ENCODE measurements around the gene ZBTB11. TPM values are rescaled to one million over a fixed set of nuclear protein-coding genes. Genes with fewer than 3 reads are reported as not detected.
A peak's percentile ranks its signal among the peaks of the same experiment; 100 is the strongest.
"Not testable (repeated sequence)": the region's sequence is repeated elsewhere in the genome, so short reads cannot be mapped to it uniquely, and the experiment has no call there.

ZBTB11 gene
- polyA plus RNA-seq, 3 donors: 19.3 to 23.9 (median 22.6) TPM

DNA sequence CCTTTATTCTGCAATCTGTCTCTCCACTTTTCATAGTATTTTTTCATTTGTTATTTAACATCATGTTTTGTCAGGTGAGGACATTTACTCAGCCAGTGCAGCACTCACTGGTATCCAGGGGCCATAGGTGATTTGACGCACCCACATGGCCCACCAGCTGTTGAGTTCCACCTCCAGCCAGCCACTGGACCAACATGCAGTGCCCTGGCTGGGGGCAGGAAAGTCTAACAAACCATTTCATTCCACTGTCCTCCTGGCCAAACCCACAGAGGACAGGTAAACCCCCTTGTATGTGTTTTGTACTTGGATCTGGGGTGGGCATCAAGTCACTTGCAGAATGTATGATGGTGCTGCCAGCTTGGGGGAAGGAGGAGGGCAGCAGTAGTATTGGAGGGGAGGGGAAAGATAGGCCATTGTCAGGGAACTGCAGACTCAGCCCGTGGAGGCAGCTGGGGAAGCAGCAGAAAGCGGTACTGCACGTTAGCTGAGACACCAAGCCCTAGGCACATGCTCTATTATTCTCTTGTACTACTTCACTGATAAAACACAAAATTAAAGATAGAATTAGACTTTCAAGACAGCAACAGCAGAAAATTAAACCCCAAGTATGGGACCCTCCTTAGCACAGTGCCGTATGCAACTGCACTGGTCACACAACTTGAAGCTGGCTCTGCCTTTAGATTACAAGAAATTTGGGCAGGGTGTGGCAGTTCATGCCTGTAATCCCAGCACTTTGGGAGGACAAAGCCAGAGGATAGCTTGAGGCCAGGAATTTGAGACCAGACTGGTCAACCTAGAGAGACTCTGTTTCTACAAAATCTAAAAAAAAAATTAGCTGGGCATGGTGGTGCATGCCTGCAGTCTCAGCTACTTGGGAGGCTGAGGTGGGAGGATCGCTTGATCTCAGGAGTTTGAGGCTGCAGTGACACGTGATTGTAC is 25.0 kb upstream of the ZBTB11 start:
- no peak for DNase-seq

- peak; percentile 69 for DNase-seq
These were observed 18.9 kb upstream of the ZBTB11 start for GRCh38 chr3:101695779-101696372.

- not testable (repeated sequence) for DNase-seq
These were observed 17.9 kb upstream of the ZBTB11 start for GRCh38 chr3:101694836-101695235.

GRCh38 chr3:101693540-101693939 is 16.6 kb upstream of the ZBTB11 start:
- not testable (repeated sequence) for DNase-seq

DNA sequence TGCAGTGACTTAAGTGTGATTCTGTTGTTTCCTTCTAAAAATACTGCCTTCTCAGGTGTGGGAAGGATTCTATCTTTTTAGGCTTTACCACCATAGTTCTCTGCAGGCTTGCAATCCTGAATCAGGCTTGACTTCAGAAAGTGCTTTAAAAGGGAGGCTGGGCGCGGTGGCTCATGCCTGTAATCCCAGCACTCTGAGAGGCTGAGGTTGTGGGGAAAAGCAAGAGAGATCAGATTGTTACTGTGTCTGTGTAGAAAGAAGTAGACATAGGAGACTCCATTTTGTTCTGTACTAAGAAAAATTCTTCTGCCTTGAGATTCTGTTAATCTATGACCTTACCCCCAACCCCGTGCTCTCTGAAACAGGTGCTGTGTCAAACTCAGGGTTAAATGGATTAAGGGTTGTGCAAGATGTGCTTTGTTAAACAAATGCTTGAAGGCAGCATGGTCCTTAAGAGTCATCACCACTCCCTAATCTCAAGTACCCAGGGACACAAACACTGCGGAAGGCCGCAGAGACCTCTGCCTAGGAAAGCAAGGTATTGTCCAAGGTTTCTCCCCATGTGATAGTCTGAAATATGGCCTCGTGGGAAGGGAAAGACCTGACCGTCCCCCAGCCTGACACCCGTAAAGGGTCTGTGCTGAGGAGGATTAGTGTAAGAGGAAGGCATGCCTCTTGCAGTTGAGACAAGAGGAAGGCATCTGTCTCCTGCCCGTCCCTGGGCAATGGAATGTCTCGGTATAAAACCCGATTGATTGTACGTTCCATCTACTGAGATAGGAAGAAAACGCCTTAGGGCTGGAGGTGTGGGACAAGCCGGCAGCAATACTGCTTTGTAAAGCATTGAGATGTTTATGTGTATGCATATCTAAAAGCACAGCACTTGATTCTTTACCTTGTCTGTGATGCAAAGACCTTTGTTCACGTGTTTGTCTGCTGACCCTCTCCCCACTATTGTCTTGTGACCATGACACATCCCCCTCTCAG is 15.0 kb upstream of the ZBTB11 start:
- not testable (repeated sequence) for DNase-seq

DNA sequence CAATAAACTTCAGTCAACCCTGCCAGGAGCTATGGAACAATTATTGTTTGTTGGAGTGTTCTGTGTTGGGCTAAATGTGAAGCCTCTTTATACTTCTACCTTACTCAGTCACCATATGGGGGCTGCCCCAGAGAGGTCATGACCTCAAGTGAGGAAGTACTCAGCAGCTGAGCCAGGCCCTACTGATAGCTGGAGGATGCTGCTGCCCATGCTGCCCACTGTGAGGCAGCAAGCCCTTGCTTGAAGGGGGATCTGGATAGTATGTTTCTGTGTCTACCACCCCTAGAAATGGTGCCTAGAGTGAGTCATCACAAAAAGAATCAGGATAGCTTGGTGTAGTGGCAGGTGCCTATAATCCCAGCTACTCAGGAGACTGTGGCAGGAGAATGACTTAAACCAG is 14.0 kb upstream of the ZBTB11 start:
- DNase-seq: no peak

DNA sequence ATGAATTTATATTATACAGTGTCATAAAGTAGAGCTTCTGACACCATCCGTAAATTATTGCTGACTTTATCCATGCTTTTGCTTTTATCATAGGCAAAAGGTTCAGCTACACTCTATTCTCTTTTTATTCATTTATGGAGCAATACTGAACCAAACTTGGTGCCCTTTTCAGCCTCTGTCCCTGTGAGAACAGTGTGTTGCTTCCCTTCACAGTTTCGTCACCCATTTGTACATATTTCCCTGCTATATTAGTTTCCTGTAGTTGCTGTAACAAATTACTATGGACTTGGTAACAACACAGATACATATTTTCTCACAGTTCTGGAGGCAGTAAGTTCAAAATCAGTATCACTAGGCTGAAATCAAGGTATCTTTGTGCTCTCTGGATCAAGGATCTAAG is 12.4 kb upstream of the ZBTB11 start:
- DNase-seq: no peak

DNA sequence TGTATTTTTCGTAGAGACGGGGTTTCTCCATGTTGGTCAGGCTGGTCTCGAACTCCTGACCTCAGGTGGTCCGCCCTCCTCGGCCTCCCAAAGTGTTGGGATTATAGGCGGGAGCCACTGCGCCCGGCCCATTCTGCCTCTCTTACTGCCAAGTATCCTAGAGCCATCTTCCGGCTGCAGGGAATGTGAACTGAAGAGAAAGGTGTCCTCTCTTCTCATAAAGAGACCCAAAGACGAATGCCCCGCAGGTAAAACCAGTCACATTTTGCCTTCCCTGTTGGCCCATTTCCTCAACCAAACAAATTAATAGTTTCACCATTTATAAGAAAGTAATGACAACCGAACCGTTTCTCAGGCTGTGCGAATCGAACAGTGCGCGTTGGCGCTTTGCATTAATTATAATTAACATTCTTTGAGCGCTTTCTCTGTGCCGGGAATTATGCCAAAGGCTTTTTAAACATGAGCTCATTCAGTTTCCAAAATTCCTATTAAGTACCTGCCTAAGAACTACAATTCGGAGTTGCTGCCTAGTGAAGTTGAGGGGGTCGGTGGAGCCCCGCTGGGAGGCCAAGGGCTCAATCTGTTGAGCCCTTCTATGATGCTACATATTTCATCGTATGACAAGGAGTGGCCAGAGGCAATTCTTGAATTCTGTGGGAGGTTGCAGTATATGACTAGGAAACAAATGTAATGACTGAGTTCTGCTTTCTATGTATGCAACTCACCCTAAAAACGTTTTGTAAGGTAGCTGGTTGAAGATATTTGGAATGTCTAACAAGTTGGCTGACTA is 10.4 kb upstream of the ZBTB11 start:
- DNase-seq: no peak

DNA sequence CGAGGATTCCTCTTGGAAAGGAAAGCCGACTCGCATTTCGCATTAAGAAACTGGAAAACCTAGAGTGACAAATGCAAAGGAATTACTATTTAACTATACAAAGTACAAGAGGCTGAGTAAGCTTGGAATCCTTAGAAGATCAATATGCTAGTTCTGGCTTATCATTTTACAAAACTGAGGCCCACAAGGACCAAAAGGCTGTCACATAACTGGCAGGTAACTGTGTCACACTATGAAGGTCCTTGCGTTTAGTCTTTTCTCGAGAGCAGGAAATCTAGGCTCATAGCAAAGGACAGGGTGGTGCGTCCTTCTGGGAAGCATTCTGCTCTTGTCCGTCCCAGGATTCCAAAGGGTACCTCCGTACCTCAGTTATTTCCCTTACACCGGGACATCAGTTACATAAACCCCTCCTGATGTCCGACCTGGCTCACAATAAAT is 9.0 kb upstream of the ZBTB11 start:
- DNase-seq: no peak

DNA sequence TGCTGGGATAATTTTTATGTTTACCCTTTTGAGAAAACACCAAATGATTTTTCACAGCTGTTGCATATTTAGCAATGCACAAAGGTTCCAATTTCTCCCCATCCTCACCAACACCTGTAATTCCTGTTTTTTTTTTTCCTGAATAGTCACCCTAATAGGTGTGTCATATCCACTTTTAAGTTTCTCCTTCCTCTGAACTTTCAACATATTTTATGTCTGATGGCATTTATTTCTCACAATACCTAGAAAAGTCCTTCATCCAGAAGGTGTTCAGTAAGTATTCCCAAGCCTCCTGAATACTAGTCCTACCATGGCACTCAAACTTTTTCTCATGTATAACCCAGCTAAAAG is 8.1 kb upstream of the ZBTB11 start:
- no peak for DNase-seq

GRCh38 chr3:101680466-101680865 is 3.5 kb upstream of the ZBTB11 start:
- no peak for DNase-seq

- not testable (repeated sequence) for DNase-seq
These were observed 1.9 kb upstream of the ZBTB11 start for GRCh38 chr3:101678837-101679236.

DNA sequence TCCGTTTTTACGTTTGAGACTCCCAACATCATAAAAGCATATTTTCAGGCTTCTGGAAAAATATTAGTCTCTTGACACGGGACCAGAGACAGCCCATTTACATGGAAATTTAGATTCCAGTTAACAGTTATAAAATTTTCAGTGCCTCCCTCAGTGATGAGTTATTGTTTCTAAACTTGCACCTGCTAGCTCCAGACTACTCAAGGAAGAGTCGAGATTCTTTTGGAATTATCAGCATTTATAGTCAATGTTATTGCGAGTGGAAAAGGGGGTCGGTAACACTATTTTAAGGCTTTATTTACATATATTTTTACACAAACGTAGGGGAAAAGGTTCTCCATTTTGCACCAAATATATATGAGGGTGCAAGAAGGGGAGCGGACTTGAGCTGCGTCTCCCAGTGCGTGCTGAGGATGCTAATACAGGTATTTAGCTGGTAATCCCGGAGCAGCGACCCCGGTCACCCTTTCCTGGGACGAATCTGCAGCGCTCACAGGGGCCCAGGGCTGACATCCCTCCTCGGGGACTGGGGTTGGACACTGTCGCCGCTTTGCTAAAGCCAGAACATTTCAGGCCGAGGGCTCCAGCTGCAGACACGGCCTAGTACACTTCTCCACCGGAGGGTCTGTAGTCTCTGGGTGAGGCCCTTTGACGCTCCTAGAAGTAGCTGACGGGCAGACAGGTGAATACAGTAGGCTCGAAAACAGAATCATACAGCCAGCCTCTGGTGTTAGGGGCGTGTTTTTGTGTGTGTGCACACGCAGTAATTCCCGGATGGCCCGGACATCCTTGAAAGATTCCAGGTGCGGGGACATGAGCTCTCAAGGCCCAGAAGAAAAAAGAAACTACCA is 729 bp upstream of the ZBTB11 start:
- no peak for DNase-seq

- DNase-seq: peak; percentile 96
These were observed 642 bp downstream of the ZBTB11 start for GRCh38 chr3:101676216-101676764.

DNA sequence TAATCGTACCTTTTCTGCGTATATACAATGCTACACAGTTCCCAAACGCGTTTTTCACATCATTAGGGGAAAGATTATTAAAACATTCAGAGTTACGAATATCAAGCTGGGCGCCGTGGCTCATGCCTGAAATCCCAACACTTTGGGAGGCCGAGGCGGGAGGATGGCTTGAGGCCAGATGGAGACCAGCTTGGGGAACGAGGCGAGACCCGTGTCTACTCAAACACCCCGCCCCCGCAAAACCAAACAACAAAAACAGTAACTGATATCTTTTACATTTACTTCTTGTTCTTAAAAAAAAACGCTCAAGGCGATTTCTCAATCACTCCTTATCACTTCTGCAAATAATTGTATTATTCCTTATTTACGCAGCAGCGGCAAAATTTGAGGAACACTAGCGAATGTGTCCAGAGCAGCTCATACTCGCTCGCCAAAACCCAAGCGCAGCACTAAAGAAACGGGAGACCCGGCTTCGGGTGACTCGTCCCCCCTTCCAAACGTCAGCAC is 1.2 kb downstream of the ZBTB11 start:
- DNase-seq: no peak

- no peak for DNase-seq
These were observed 2.4 kb downstream of the ZBTB11 start for GRCh38 chr3:101674518-101674917.

GRCh38 chr3:101673953-101674352 is 3.0 kb downstream of the ZBTB11 start:
- DNase-seq: no peak

- DNase-seq: no peak
These were observed 5.9 kb downstream of the ZBTB11 start for GRCh38 chr3:101671014-101671413.

DNA sequence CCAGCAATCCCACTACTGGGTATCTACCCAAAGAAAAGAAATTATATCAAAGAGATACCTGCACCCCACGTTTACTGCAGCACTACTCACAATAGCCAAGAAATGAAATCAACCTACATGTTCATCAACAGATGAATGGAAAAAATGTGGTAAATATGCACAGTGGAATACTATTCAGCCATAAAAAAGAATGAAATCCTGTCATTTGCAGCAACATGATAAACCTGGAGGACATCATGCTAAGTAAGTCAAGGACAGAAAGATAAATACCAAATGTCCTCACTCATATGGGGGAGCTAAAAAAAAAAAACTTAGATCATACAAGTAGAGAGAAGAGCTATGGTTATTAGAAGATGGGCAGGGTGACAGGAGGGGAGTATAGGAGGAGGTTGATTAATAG is 9.1 kb downstream of the ZBTB11 start:
- DNase-seq: no peak

GRCh38 chr3:101667331-101667730 is 9.6 kb downstream of the ZBTB11 start:
- DNase-seq: no peak

All from renal pelvis (tissue), 4 donors.